Measurements from ENCODE around the gene CNOT1.

- TF ChIP-seq POLR2A (IDR thresholded peaks at IDR 0.05; ENCODE audit: low read depth, low read length): no peak
- TF ChIP-seq CTCF (conservative IDR thresholded peaks at IDR 0.05; ENCODE audit: low read depth, low read length): no peak
- TF ChIP-seq RCOR1 (IDR thresholded peaks at IDR 0.05; ENCODE audit: insufficient replicate concordance, low read length): no peak
- no peak for TF ChIP-seq BHLHE40 (IDR thresholded peaks at IDR 0.05; ENCODE audit: low read depth, low read length)
- TF ChIP-seq FOS (IDR thresholded peaks at IDR 0.05; ENCODE audit: low read depth, low read length): no peak
- no peak for TF ChIP-seq SMC3 (IDR thresholded peaks at IDR 0.05; ENCODE audit: low read depth, low read length)
- TF ChIP-seq RAD21 (IDR thresholded peaks at IDR 0.05; ENCODE audit: low read length): no peak
- no peak for TF ChIP-seq MXI1 (IDR thresholded peaks at IDR 0.05; ENCODE audit: borderline replicate concordance, low read depth, low read length)
- TF ChIP-seq RFX5 (IDR thresholded peaks at IDR 0.05; ENCODE audit: low read depth, low read length): no peak
Measured at GRCh38 chr16:58471209-58471975, 158.2 kb downstream of the CNOT1 start.

Data from IMR-90 (cell line).